ENCODE measurements around the gene SMIM24. TPM values are rescaled to one million over a fixed set of nuclear protein-coding genes. Genes with fewer than 3 reads are reported as not detected.
A peak's percentile ranks its signal among the peaks of the same experiment; 100 is the strongest.

SMIM24 gene
- total RNA-seq, 1 experiment from 2014 or later = 0.36 TPM

GRCh38 chr19:3481241-3482090, 1.1 kb upstream of the SMIM24 start:
- H3K4me1 ChIP-seq (ENCODE audit: insufficient read depth, low read length) = no peaks in the 10 kb centered on the region
- H3K4me2 ChIP-seq (ENCODE audit: low read length) = peak overlapping the region; percentile 97; the same call in 1 of the 2 replicates
- H3K27me3 ChIP-seq (ENCODE audit: low read length) = no peaks in the 10 kb centered on the region
- no peak overlapping the region for H3K4me3 ChIP-seq (ENCODE audit: low read length)
- no peaks in the 10 kb centered on the region for H3F3A ChIP-seq (ENCODE audit: low read length, unreplicated experiment)
- no peak overlapping the region for H3K9ac ChIP-seq (ENCODE audit: low read length)
- POLR2A ChIA-PET (ENCODE audit: unreplicated experiment) = no interaction called here
- H3K36me3 ChIP-seq (ENCODE audit: low read depth, low read length) = no peaks in the 10 kb centered on the region
- no peaks in the 10 kb centered on the region for H4K20me1 ChIP-seq (ENCODE audit: low read length)
- no peaks in the 10 kb centered on the region for H3K9me2 ChIP-seq (replicated peaks; ENCODE audit: low read length)
- H2AFZ ChIP-seq (ENCODE audit: low read length) = no peak overlapping the region
- intact Hi-C loops (cut with micrococcal nuclease) = no loop called here
- H3K27ac ChIP-seq (ENCODE audit: low read length) = no peak overlapping the region
- ATAC-seq (no peak), DNase-seq (no peak)
- CTCF ChIA-PET = no interaction called here
- no TSS peak for BruUV-seq (replicated peaks)
- no peaks in the 10 kb centered on the region for H3K9me3 ChIP-seq (ENCODE audit: low read length)
- no peak for TF ChIP-seq EZH2phosphoT487 (IDR thresholded peaks at IDR 0.05; ENCODE audit: borderline replicate concordance, low read length)
- H3K79me2 ChIP-seq (ENCODE audit: low read length) = no peaks in the 10 kb centered on the region

- ATAC-seq (no peak), DNase-seq (no peak)
- H3K9me3 ChIP-seq (ENCODE audit: low read length) = no peaks in the 10 kb centered on the region
- H3K9ac ChIP-seq (ENCODE audit: low read length) = no peak overlapping the region
- no peaks in the 10 kb centered on the region for H3K27me3 ChIP-seq (ENCODE audit: low read length)
- H3K4me1 ChIP-seq (ENCODE audit: insufficient read depth, low read length) = no peaks in the 10 kb centered on the region
- H3K4me2 ChIP-seq (ENCODE audit: low read length) = no peak overlapping the region
- H3K27ac ChIP-seq (ENCODE audit: low read length) = no peak overlapping the region
- CTCF ChIA-PET = no interaction called here
- H4K20me1 ChIP-seq (ENCODE audit: low read length) = no peaks in the 10 kb centered on the region
- H3K9me2 ChIP-seq (replicated peaks; ENCODE audit: low read length) = no peaks in the 10 kb centered on the region
- POLR2A ChIA-PET (ENCODE audit: unreplicated experiment) = no interaction called here
- no peaks in the 10 kb centered on the region for H3F3A ChIP-seq (ENCODE audit: low read length, unreplicated experiment)
- no peaks in the 10 kb centered on the region for H3K36me3 ChIP-seq (ENCODE audit: low read depth, low read length)
- TF ChIP-seq EZH2 (IDR thresholded peaks at IDR 0.05; ENCODE audit: low read length, unreplicated experiment) (no peak), EZH2phosphoT487 (IDR thresholded peaks at IDR 0.05; ENCODE audit: borderline replicate concordance, low read length) (no peak), CTCF (conservative IDR thresholded peaks at IDR 0.05; ENCODE audit: low read depth, low read length) (no peak)
- intact Hi-C loops (cut with micrococcal nuclease) = no loop called here
- no peak overlapping the region for H3K4me3 ChIP-seq (ENCODE audit: low read length)
- no TSS peak for BruUV-seq (replicated peaks)
- no peak overlapping the region for H2AFZ ChIP-seq (ENCODE audit: low read length)
- no peaks in the 10 kb centered on the region for H3K79me2 ChIP-seq (ENCODE audit: low read length)
Observed at GRCh38 chr19:3479834-3480215, 500 bp downstream of the SMIM24 start.

GRCh38 chr19:3479177-3479833, 1.0 kb downstream of the SMIM24 start:
- no peaks in the 10 kb centered on the region for H3F3A ChIP-seq (ENCODE audit: low read length, unreplicated experiment)
- no TSS peak for BruUV-seq (replicated peaks)
- ChIA-PET POLR2A (ENCODE audit: unreplicated experiment) (no interaction called here), CTCF (no interaction called here)
- H2AFZ ChIP-seq (ENCODE audit: low read length) = no peak overlapping the region
- no peaks in the 10 kb centered on the region for H4K20me1 ChIP-seq (ENCODE audit: low read length)
- intact Hi-C loops (cut with micrococcal nuclease) = no loop called here
- no peaks in the 10 kb centered on the region for H3K4me1 ChIP-seq (ENCODE audit: insufficient read depth, low read length)
- H3K27me3 ChIP-seq (ENCODE audit: low read length) = no peaks in the 10 kb centered on the region
- DNase-seq (peak; percentile 5), ATAC-seq (no peak)
- no peaks in the 10 kb centered on the region for H3K36me3 ChIP-seq (ENCODE audit: low read depth, low read length)
- no peak overlapping the region for H3K4me3 ChIP-seq (ENCODE audit: low read length)
- no peaks in the 10 kb centered on the region for H3K79me2 ChIP-seq (ENCODE audit: low read length)
- no peak overlapping the region for H3K9ac ChIP-seq (ENCODE audit: low read length)
- no peak overlapping the region for H3K4me2 ChIP-seq (ENCODE audit: low read length)
- H3K9me3 ChIP-seq (ENCODE audit: low read length) = no peaks in the 10 kb centered on the region
- TF ChIP-seq EZH2phosphoT487 (IDR thresholded peaks at IDR 0.05; ENCODE audit: borderline replicate concordance, low read length) (no peak), CTCF (conservative IDR thresholded peaks at IDR 0.05; ENCODE audit: low read depth, low read length) (no peak), EZH2 (IDR thresholded peaks at IDR 0.05; ENCODE audit: low read length, unreplicated experiment) (no peak)
- no peaks in the 10 kb centered on the region for H3K9me2 ChIP-seq (replicated peaks; ENCODE audit: low read length)
- no peak overlapping the region for H3K27ac ChIP-seq (ENCODE audit: low read length)

Data from PC-3 (cell line).